Subcutaneous adipose tissue (tissue), 4 donors: ENCODE results near the gene EPB41. TPM values are rescaled to one million over a fixed set of nuclear protein-coding genes. Genes with fewer than 3 reads are reported as not detected.

ENCODE experiments used
- total RNA-seq, 4 donors: library from RNA; depleted of rRNA; stranded (reverse); fragments of >200 nt; gene quantifications; one replicate each; pipeline ENCODE4 v1.1.0, GENCODE V29; 2016
- TF ChIP-seq, protein P1 (sequence below): fragments of 450-650 bp; IDR thresholded peaks from one replicate; pipeline ENCODE4 v1.5.1; 2016; ENCODE audit warnings: low read depth, mild to moderate bottlenecking, control low read depth, antibody characterized with exemption, moderate library complexity

The EPB41 gene
- total RNA-seq, 4 donors from 2014 or later: 30.8 to 66.1 (median 43.0) TPM

DNA sequence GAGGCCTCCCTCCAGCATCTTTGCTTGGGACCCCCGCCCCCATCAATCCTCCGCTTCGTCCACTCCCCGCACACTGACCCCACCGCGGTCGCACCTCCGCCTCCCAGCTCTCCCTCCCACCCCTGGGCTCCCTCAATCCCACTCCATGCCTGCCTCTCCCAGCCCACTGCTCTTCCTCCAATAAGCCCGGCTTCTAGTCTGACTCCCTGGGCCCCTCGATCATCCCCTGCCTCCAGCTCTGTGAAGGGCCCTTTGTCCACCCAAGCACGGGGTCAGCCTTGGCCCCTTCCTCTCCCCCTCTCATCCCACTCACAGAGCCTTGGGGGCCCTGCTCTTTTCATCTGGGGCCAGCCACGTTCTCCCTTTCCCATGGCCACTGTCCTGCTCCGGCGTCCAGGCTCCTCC is 210.9 kb downstream of the EPB41 start:
- TF ChIP-seq, protein P1, sequence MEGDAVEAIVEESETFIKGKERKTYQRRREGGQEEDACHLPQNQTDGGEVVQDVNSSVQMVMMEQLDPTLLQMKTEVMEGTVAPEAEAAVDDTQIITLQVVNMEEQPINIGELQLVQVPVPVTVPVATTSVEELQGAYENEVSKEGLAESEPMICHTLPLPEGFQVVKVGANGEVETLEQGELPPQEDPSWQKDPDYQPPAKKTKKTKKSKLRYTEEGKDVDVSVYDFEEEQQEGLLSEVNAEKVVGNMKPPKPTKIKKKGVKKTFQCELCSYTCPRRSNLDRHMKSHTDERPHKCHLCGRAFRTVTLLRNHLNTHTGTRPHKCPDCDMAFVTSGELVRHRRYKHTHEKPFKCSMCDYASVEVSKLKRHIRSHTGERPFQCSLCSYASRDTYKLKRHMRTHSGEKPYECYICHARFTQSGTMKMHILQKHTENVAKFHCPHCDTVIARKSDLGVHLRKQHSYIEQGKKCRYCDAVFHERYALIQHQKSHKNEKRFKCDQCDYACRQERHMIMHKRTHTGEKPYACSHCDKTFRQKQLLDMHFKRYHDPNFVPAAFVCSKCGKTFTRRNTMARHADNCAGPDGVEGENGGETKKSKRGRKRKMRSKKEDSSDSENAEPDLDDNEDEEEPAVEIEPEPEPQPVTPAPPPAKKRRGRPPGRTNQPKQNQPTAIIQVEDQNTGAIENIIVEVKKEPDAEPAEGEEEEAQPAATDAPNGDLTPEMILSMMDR: no peak

- TF ChIP-seq, protein P1: no peak
These were observed 211.4 kb downstream of the EPB41 start for GRCh38 chr1:29125788-29126187.

- TF ChIP-seq, protein P1: no peak
These were observed 211.8 kb downstream of the EPB41 start for GRCh38 chr1:29126198-29126597.

DNA sequence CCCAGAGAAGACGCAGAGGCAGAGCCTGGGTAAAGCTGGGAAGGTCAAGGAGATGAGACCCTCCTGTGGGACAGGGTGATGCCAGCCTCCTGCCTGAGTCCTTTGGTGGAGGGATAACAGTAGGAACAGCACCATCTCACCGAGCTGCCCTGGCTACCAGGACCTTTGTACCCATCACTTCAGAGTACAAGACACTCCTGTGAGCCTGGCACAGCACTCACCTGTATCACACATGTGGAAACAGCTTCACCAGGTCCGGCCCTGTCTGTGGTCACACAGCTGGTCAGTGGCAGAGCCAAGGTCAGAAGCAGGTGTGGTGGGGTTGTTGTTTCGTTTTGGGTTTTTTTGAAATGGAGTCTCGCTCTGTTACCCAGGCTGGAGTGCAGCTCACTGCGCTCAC is 214.4 kb downstream of the EPB41 start:
- TF ChIP-seq, protein P1: no peak

DNA sequence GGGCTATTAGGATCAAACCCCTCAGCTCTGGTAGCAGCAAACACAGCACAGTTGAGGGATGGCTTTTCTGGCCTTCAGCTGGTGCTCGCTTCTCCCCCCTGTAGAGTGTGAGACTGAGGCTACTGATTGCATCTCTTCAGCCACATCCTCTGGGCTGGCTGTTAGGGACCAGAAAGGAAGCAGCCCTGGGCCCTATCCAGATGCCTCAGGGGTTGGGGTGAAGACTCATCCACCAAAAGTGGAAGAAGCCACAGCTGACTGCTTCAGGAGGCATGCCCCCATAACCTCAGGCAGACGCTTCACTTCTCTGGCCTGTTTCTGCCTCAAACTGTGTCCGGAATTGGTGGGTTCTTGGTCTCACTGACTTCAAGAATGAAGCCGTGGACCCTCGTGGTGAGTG is 215.5 kb downstream of the EPB41 start:
- TF ChIP-seq, protein P1: no peak

- TF ChIP-seq, protein P1: no peak
These were observed 219.7 kb downstream of the EPB41 start for GRCh38 chr1:29133861-29134694.

DNA sequence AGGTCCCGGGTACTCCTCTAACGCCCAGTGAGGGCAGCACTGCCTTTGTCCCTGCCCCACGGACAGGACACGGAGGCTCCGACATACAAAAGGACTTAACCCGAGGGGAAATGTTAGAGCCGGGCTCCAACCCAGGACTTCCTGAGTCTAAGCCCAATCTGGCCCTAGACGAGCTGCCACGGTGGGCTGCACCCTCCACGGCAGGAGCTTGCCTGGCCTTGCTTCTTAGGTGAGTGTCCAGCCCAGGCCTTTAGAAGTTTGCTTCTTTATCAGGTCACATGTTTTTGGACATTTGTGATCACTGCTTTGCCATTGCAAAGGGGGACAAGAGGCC is 220.3 kb downstream of the EPB41 start:
- TF ChIP-seq, protein P1: no peak
